MM.1S (cell line): ENCODE measurements around the gene ALKBH5.

Experiments
- DNase-seq: peaks from one replicate; pipeline ENCODE4 v3.0.0-alpha.2; 2015
- H2AFZ ChIP-seq: fragments of 300-600 bp; sonication (generic); 2 replicates; pipeline ENCODE4 v1.6.0; 2016; ENCODE audit warnings: antibody characterized with exemption, low read length
- H3F3A ChIP-seq: fragments of 300-600 bp; sonication (generic); 2 replicates; pipeline ENCODE4 v1.6.1; 2016; ENCODE audit warnings: mild to moderate bottlenecking, antibody characterized with exemption, low read length, moderate library complexity, mixed read lengths; ENCODE audit not compliant: insufficient read depth
- H3K27ac ChIP-seq: fragments of 300-600 bp; sonication (generic); 2 replicates; pipeline ENCODE4 v1.5.1; 2016; ENCODE audit warnings: mild to moderate bottlenecking, low read length
- H3K27me3 ChIP-seq: fragments of 300-600 bp; sonication (generic); replicated peaks from 2 replicates; pipeline ENCODE4 v1.6.0; 2016; ENCODE audit warnings: low read length; ENCODE audit not compliant: insufficient read depth
- H3K36me3 ChIP-seq: fragments of 300-600 bp; sonication (generic); replicated peaks from 2 replicates; pipeline ENCODE4 v1.6.1; 2016; ENCODE audit warnings: mild to moderate bottlenecking, low read length, mixed read lengths; ENCODE audit not compliant: insufficient read depth
- H3K4me1 ChIP-seq: fragments of 300-600 bp; sonication (generic); 2 replicates; pipeline ENCODE4 v1.6.1; 2016; ENCODE audit warnings: low read length, mixed read lengths
- H3K4me2 ChIP-seq: fragments of 300-600 bp; sonication (generic); 2 replicates; pipeline ENCODE4 v1.6.0; 2016; ENCODE audit warnings: low read depth, low read length
- H3K4me3 ChIP-seq: fragments of 300-600 bp; sonication (generic); 2 replicates; pipeline ENCODE4 v1.5.1; 2016; ENCODE audit warnings: low read length, mixed read lengths
- H3K79me2 ChIP-seq: fragments of 300-600 bp; sonication (generic); 2 replicates; pipeline ENCODE4 v1.6.1; 2016; ENCODE audit warnings: mixed run types, low read length, mixed read lengths
- H3K9ac ChIP-seq: fragments of 300-600 bp; sonication (generic); 2 replicates; pipeline ENCODE4 v1.6.1; 2016; ENCODE audit warnings: low read length, mixed read lengths
- H3K9me2 ChIP-seq: fragments of 300-600 bp; sonication (generic); replicated peaks from 2 replicates; pipeline ENCODE4 v1.6.1; 2016; ENCODE audit warnings: mild to moderate bottlenecking, low read length, mixed read lengths; ENCODE audit not compliant: insufficient read depth
- H3K9me3 ChIP-seq: fragments of 300-600 bp; sonication (generic); replicated peaks from 2 replicates; pipeline ENCODE4 v1.6.1; 2016; ENCODE audit warnings: mild to moderate bottlenecking, low read length, mixed read lengths; ENCODE audit not compliant: insufficient read depth
- H4K20me1 ChIP-seq: fragments of 300-600 bp; sonication (generic); 2 replicates; pipeline ENCODE4 v1.6.1; 2016; ENCODE audit warnings: mild to moderate bottlenecking, low read length, moderate library complexity, mixed read lengths; ENCODE audit not compliant: insufficient read depth
- EZH2 ChIP-seq: fragments of 300-600 bp; sonication (generic); optimal IDR thresholded peaks from 2 replicates; pipeline ENCODE3; 2017; ENCODE audit warnings: low read depth, mild to moderate bottlenecking, antibody characterized with exemption, low read length, mixed read lengths
- EZH2phosphoT487 ChIP-seq: fragments of 300-600 bp; sonication (generic); IDR thresholded peaks from 2 replicates; pipeline ENCODE4 v1.6.1; 2018; ENCODE audit warnings: antibody characterized with exemption, low read length
- TF ChIP-seq, protein P1 (sequence below): fragments of 300-600 bp; sonication (generic); IDR thresholded peaks from 2 replicates; pipeline ENCODE4 v1.5.1; 2016; ENCODE audit warnings: antibody characterized with exemption, low read length, mixed read lengths

Gene ALKBH5

DNA sequence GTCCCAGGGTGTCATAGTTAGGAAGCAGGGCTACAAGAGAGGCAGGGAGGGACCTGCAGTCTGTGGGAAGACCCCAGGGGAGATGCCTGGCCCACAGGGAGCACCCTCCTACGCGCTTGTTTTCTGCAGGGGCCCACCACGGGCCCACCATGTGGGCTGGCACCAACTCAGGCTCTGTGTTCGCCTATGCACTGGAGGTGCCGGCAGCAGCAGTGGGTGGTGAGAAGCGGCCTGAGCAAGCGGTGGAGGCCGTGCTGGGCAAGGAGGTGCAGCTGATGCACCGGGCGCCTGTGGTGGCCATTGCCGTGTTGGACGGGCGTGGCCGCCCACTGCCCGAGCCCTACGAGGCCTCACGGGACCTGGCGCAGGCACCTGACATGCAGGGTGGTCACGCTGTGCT is 56.8 kb downstream of the ALKBH5 start:
- H3K4me3 ChIP-seq = no peak overlapping the region
- DNase-seq = no peak
- H2AFZ ChIP-seq = no peak overlapping the region
- no peak overlapping the region for H3K4me2 ChIP-seq
- H3K36me3 ChIP-seq = no peaks in the 10 kb centered on the region
- H4K20me1 ChIP-seq = no peaks in the 10 kb centered on the region
- no peaks in the 10 kb centered on the region for H3K9me2 ChIP-seq
- TF ChIP-seq, protein P1, sequence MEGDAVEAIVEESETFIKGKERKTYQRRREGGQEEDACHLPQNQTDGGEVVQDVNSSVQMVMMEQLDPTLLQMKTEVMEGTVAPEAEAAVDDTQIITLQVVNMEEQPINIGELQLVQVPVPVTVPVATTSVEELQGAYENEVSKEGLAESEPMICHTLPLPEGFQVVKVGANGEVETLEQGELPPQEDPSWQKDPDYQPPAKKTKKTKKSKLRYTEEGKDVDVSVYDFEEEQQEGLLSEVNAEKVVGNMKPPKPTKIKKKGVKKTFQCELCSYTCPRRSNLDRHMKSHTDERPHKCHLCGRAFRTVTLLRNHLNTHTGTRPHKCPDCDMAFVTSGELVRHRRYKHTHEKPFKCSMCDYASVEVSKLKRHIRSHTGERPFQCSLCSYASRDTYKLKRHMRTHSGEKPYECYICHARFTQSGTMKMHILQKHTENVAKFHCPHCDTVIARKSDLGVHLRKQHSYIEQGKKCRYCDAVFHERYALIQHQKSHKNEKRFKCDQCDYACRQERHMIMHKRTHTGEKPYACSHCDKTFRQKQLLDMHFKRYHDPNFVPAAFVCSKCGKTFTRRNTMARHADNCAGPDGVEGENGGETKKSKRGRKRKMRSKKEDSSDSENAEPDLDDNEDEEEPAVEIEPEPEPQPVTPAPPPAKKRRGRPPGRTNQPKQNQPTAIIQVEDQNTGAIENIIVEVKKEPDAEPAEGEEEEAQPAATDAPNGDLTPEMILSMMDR = no peak
- TF ChIP-seq EZH2phosphoT487 (no peak), EZH2 (no peak)
- H3K27ac ChIP-seq = no peak overlapping the region
- H3K9ac ChIP-seq = no peak overlapping the region
- H3K4me1 ChIP-seq = no peaks in the 10 kb centered on the region
- no peaks in the 10 kb centered on the region for H3K27me3 ChIP-seq
- H3K79me2 ChIP-seq = no peaks in the 10 kb centered on the region
- H3K9me3 ChIP-seq = no peaks in the 10 kb centered on the region
- no peaks in the 10 kb centered on the region for H3F3A ChIP-seq

DNA sequence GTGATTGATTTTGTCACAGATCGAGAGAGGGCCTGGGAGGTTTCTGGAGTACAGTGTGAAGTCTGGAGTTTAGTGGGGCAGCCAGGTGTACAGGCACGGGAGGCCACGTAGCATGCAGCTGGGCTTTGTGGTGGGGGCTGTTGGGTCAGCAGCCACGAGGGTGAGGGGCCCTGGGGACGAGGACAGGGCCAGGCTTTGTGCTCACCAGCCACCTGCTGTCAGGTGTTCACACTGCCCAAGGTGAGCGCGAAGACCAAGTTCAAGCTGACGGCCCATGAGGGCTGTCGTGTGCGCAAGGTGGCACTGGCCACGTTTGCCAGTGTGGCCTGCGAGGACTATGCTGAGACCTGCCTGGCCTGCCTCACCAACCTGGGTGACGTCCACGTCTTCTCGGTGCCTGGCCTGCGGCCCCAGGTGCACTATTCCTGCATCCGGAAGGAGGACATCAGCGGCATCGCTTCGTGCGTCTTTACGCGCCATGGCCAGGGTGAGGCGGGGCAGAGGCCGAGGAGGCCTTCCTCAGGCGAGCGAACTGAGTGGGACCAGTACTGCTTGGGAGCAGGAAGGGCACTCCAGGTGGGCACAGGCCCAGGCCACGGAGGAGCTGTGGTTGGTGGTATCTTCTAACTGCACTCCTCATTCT is 57.7 kb downstream of the ALKBH5 start:
- TF ChIP-seq EZH2 (no peak), EZH2phosphoT487 (no peak)
- TF ChIP-seq, protein P1 = no peak
- no peak for DNase-seq
- Histone ChIP-seq H3K79me2 (no peaks in the 10 kb centered on the region), H3K4me3 (no peak overlapping the region), H3K4me1 (no peaks in the 10 kb centered on the region), H3K9ac (no peak overlapping the region), H3K4me2 (no peak overlapping the region), H2AFZ (no peak overlapping the region), H4K20me1 (no peaks in the 10 kb centered on the region), H3K27ac (no peak overlapping the region), H3K36me3 (no peaks in the 10 kb centered on the region; the same call in 1 of the 2 replicates), H3K9me2 (no peaks in the 10 kb centered on the region), H3K9me3 (no peaks in the 10 kb centered on the region), H3F3A (no peaks in the 10 kb centered on the region), H3K27me3 (no peaks in the 10 kb centered on the region)

DNA sequence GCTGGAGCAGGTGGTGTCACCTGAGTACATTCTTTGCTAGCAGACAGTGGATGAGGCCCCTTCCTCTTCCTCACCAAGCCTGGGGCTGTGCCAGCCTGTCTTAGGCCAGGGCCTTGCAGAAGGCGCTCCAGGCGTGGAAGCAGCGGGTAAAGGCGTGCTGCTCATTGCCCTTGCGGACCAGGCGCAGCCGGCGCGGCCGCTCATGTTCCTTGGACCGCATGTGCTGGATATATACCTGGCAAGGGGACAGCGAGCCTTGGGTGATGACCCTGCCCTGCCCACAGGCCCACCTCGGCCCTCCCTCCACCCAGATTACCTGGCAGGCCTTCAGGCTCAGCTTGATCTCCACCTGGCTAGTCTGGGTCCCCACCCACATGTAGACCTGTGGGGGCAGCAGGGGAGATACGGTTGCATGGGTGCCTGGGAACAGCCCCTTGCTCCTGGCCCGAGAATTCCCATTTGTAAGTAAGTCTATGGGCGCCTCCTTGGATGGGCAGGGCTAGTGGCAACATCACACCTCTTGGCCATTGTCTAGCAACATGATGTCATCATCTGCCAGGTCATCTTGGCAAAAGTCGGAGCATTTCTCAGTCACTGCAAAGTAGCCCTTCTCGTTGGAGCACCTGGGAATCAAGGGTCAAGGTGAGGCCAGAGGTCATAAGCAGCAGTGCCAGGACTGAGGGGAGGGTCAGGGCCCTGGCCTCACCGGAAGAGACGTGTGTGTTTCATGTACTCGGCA is 61.6 kb downstream of the ALKBH5 start:
- no peak overlapping the region for H3K27ac ChIP-seq
- no peaks in the 10 kb centered on the region for H3K27me3 ChIP-seq
- H2AFZ ChIP-seq = no peak overlapping the region
- H3K9ac ChIP-seq = no peak overlapping the region
- no peaks in the 10 kb centered on the region for H3K9me3 ChIP-seq
- H3F3A ChIP-seq = no peaks in the 10 kb centered on the region
- H3K4me2 ChIP-seq = no peak overlapping the region
- no peaks in the 10 kb centered on the region; the same call in 1 of the 2 replicates for H3K36me3 ChIP-seq
- TF ChIP-seq EZH2phosphoT487 (no peak), EZH2 (no peak)
- TF ChIP-seq, protein P1 = no peak
- H3K4me3 ChIP-seq = no peak overlapping the region
- no peaks in the 10 kb centered on the region for H3K79me2 ChIP-seq
- no peaks in the 10 kb centered on the region for H3K4me1 ChIP-seq
- no peak for DNase-seq
- H4K20me1 ChIP-seq = no peaks in the 10 kb centered on the region
- H3K9me2 ChIP-seq = no peaks in the 10 kb centered on the region
